ENCODE data around the gene MOK.

The MOK gene

DNA sequence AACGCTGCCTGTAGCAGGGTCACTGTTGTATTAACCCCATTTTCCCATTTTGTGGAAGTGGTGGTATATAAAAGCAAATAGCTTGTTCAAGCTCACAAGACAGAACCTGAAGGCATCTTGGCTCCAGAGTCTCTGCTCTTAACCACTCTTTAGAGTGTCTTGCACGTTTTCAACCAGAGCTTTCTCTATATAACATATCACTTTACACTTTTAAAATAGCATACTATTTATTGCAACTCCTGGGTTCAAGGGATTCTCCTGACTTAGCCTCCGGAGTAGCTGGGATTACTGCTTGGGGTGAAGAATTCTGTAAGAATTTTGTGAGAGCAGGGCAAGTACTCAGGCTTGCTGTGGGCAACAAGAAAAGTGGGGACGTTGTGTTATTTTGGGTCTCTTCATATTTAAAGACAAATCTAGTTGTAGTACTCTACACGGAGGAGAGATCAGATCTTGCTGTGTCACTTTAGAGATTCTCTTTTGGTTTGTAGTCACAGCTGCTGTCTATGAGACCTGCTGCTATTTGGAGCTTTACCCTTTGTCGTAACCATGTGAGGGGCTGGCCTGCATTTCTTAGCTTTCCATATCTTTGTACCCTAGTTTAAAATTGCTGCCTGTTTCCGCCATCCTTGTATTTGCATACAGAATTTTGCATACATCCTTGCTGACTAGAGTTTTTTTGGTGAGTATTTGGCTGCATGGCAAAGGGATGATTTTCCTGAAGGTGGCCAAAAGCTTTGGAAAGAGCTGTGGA, 124.5 kb downstream of the MOK start:
- DNase-seq (ENCODE audit: low spot score), result peak; percentile 40
